IMR-90 (cell line): ENCODE data around the gene IL18BP. TPM values are rescaled to one million over a fixed set of nuclear protein-coding genes. Genes with fewer than 3 reads are reported as not detected.

Source experiments
- ATAC-seq: fragments of 200-7000 bp; cut with Tn5 transposase; 2 replicates; pipeline ENCODE4 v1.9.1; 2020; ENCODE audit warnings: low read depth, mild to moderate bottlenecking, moderate library complexity
- BruUV-seq: library from RNA; stranded (reverse); fragments of 400-500 nt; replicated peaks from 2 replicates; lab custom pipeline; 2021; lab: Mats Ljungman, UMichigan
- CTCF ChIA-PET: fragments of 300-600 bp; formaldehyde crosslinking; extraction: SDS; loops from one replicate; lab custom pipeline; 2021; ENCODE audit warnings: antibody characterized with exemption; lab: Yijun Ruan, JAX
- POLR2A ChIA-PET: fragments of 300-600 bp; sonication (Branson Sonifier 250); formaldehyde crosslinking; loops from one replicate; lab custom pipeline; 2022; ENCODE audit warnings: antibody characterized with exemption; ENCODE audit not compliant: unreplicated experiment; lab: Charles Lee
- DNase-seq: peaks from one replicate; pipeline ENCODE4 v3.0.0; 2013
- H2AFZ ChIP-seq: replicated peaks from 2 replicates; pipeline ENCODE3; 2013; ENCODE audit warnings: low read length, mild to moderate bottlenecking; ENCODE audit not compliant: poor library complexity
- H2AK5ac ChIP-seq: 2 replicates; pipeline ENCODE4 v1.6.1; 2013; ENCODE audit warnings: low read depth, low read length, inconsistent platforms
- H2AK9ac ChIP-seq: replicated peaks from 2 replicates; pipeline ENCODE3; 2013; ENCODE audit warnings: mild to moderate bottlenecking, low read depth, low read length, moderate library complexity; ENCODE audit not compliant: poor library complexity
- H2BK120ac ChIP-seq: 2 replicates; pipeline ENCODE4 v1.6.1; 2013; ENCODE audit warnings: low read depth, low read length, inconsistent platforms
- H2BK15ac ChIP-seq: 3 replicates; pipeline ENCODE4 v1.6.1; 2013; ENCODE audit warnings: low read depth, low read length, inconsistent platforms
- H2BK20ac ChIP-seq: 2 replicates; pipeline ENCODE4 v1.6.1; 2013; ENCODE audit warnings: low read depth, mild to moderate bottlenecking, inconsistent platforms, low read length, moderate library complexity
- H2BK5ac ChIP-seq: 2 replicates; pipeline ENCODE4 v1.6.1; 2013; ENCODE audit warnings: mild to moderate bottlenecking, low read depth, low read length, inconsistent platforms; ENCODE audit not compliant: poor library complexity, severe bottlenecking
- H3K14ac ChIP-seq: replicated peaks from 2 replicates; pipeline ENCODE4 v1.6.1; 2013; ENCODE audit warnings: low read depth, low read length, inconsistent platforms
- H3K18ac ChIP-seq: 2 replicates; pipeline ENCODE4 v1.6.1; 2013; ENCODE audit warnings: low read depth, low read length, control low read depth
- H3K23ac ChIP-seq: 2 replicates; pipeline ENCODE4 v1.6.1; 2013; ENCODE audit warnings: low read depth, low read length, inconsistent platforms
- H3K27ac ChIP-seq: 2 replicates; pipeline ENCODE4 v1.5.1; 2013; ENCODE audit warnings: mild to moderate bottlenecking, control low read depth, low read length; ENCODE audit not compliant: insufficient read depth
- H3K27me3 ChIP-seq: 2 replicates; pipeline ENCODE4 v1.6.1; 2013; ENCODE audit warnings: low read length; ENCODE audit not compliant: control insufficient read depth, insufficient read depth
- H3K36me3 ChIP-seq: 2 replicates; pipeline ENCODE4 v1.6.1; 2013; ENCODE audit warnings: low read length, mixed read lengths; ENCODE audit not compliant: control insufficient read depth, insufficient read depth
- H3K4ac ChIP-seq: 2 replicates; pipeline ENCODE4 v1.6.1; 2013; ENCODE audit warnings: low read depth, low read length, inconsistent platforms
- H3K4me1 ChIP-seq: 2 replicates; pipeline ENCODE4 v1.6.1; 2013; ENCODE audit warnings: low read length, mixed read lengths; ENCODE audit not compliant: control insufficient read depth, insufficient read depth
- H3K4me2 ChIP-seq: 2 replicates; pipeline ENCODE4 v1.6.1; 2013; ENCODE audit warnings: low read depth, mild to moderate bottlenecking, control low read depth, low read length, moderate library complexity
- H3K4me3 ChIP-seq: 2 replicates; pipeline ENCODE4 v1.5.1; 2013; ENCODE audit warnings: low read depth, mild to moderate bottlenecking, control low read depth, low read length, moderate library complexity; ENCODE audit not compliant: insufficient read depth
- H3K56ac ChIP-seq: 2 replicates; pipeline ENCODE4 v1.6.1; 2013; ENCODE audit warnings: low read length, inconsistent platforms; ENCODE audit not compliant: insufficient read depth; ENCODE audit errors: extremely low read depth
- H3K79me1 ChIP-seq, 2 experiments: 2 replicates each; pipeline ENCODE4 v1.6.1; 2013; ENCODE audit warnings: low read length in 2 of 2, inconsistent platforms in 1 of 2, low read depth in 1 of 2
- H3K9ac ChIP-seq: 2 replicates; pipeline ENCODE4 v1.6.1; 2013; ENCODE audit warnings: low read depth, low read length, control low read depth
- H3K9me1 ChIP-seq: 2 replicates; pipeline ENCODE4 v1.6.1; 2013; ENCODE audit warnings: low read length, inconsistent platforms; ENCODE audit not compliant: insufficient read depth
- H3K9me3 ChIP-seq: 2 replicates; pipeline ENCODE4 v1.6.1; 2013; ENCODE audit warnings: low read length; ENCODE audit not compliant: control insufficient read depth, insufficient read depth
- H4K20me1 ChIP-seq: 2 replicates; pipeline ENCODE4 v1.6.1; 2013; ENCODE audit warnings: low read length, inconsistent platforms; ENCODE audit not compliant: insufficient read depth
- H4K5ac ChIP-seq: 2 replicates; pipeline ENCODE4 v1.6.1; 2013; ENCODE audit warnings: mild to moderate bottlenecking, low read depth, low read length, control low read depth
- H4K8ac ChIP-seq, 2 experiments: 2 replicates each; pipeline ENCODE4 v1.6.1; 2013; ENCODE audit warnings: low read depth in 2 of 2, low read length in 2 of 2, control low read depth in 1 of 2, inconsistent platforms in 1 of 2
- H4K91ac ChIP-seq: 2 replicates; pipeline ENCODE4 v1.6.1; 2013; ENCODE audit warnings: low read depth, low read length, inconsistent platforms; ENCODE audit not compliant: insufficient read depth
- BHLHE40 ChIP-seq: fragments of 150-350 bp; IDR thresholded peaks from 2 replicates; pipeline ENCODE4 v1.6.1; 2016; ENCODE audit warnings: mild to moderate bottlenecking, low read depth, low read length
- FOS ChIP-seq: fragments of 150-350 bp; IDR thresholded peaks from 2 replicates; pipeline ENCODE4 v1.6.1; 2016; ENCODE audit warnings: low read depth, low read length
- MAFK ChIP-seq: IDR thresholded peaks from 2 replicates; pipeline ENCODE4 v1.6.1; 2012; ENCODE audit warnings: low read depth, low read length, improper control_type of control experiment
- MXI1 ChIP-seq: IDR thresholded peaks from 2 replicates; pipeline ENCODE4 v1.6.1; 2012; ENCODE audit warnings: low read depth, mild to moderate bottlenecking, low read length, moderate library complexity, borderline replicate concordance
- NFE2L2 ChIP-seq: fragments of 150-350 bp; IDR thresholded peaks from 2 replicates; pipeline ENCODE4 v1.6.1; 2016; ENCODE audit warnings: low read depth, mild to moderate bottlenecking, low read length
- POLR2A ChIP-seq: IDR thresholded peaks from 2 replicates; pipeline ENCODE4 v1.6.1; 2012; ENCODE audit warnings: mild to moderate bottlenecking, low read depth, low read length
- RAD21 ChIP-seq: IDR thresholded peaks from 2 replicates; pipeline ENCODE4 v1.6.1; 2012; ENCODE audit warnings: low read length, improper control_type of control experiment
- RCOR1 ChIP-seq: IDR thresholded peaks from 2 replicates; pipeline ENCODE4 v1.6.1; 2012; ENCODE audit warnings: mild to moderate bottlenecking, low read length, improper control_type of control experiment; ENCODE audit not compliant: insufficient replicate concordance
- RFX5 ChIP-seq: IDR thresholded peaks from 2 replicates; pipeline ENCODE4 v1.8.0; 2012; ENCODE audit warnings: low read depth, mild to moderate bottlenecking, low read length, moderate library complexity
- USF2 ChIP-seq: fragments of 150-350 bp; IDR thresholded peaks from 2 replicates; pipeline ENCODE4 v1.6.1; 2017; ENCODE audit warnings: mild to moderate bottlenecking, antibody characterized with exemption, low read length, low read depth
- WGBS, 2 experiments: methylation state at CpG; one replicate each; pipeline versions ENCODE4 v1.1.5 to v1.1.7; 2013; ENCODE audit warnings: missing lambda C conversion rate in 2 of 2; ENCODE audit not compliant: insufficient read length in 1 of 2; ENCODE audit errors: extremely low coverage in 2 of 2; 5-methylcytosine and 5-hydroxymethylcytosine counted together
- dilution Hi-C: fragments of 300-500 bp; cut with HindIII; formaldehyde crosslinking; loops from one replicate; pipeline ENCODE4 v1.14.3; 2018; ENCODE audit warnings: low sequenced_read_pairs; ENCODE audit not compliant: unreplicated experiment
- in situ Hi-C: fragments of 300-500 bp; cut with MboI; formaldehyde crosslinking; loops from 3 replicates; pipeline ENCODE4 v1.14.3; 2019; ENCODE audit warnings: low sequenced_read_pairs, inconsistent platforms, mixed read lengths
- intact Hi-C: fragments of 100-400 bp; cut with micrococcal nuclease; formaldehyde crosslinking; loops from 2 replicates; pipeline ENCODE4 v1.10.0; 2022
- polyA plus RNA-seq, 3 experiments: library from polyadenylated mRNA; depleted of rRNA; stranded (reverse); fragments of >200 nt; gene quantifications; 2 replicates each; pipeline ENCODE4 v1.2.3, GENCODE V29; 2012; ENCODE audit warnings: low replicate concordance in 1 of 3
- total RNA-seq: library from RNA; depleted of rRNA; stranded (reverse); fragments of >200 nt; gene quantifications from 2 replicates; pipeline ENCODE4 v1.2.3, GENCODE V29; 2012
- TF ChIP-seq, protein P1 (sequence below): fragments of 150-350 bp; IDR thresholded peaks from 2 replicates; pipeline ENCODE4 v1.6.1; 2016; ENCODE audit warnings: low read depth, mild to moderate bottlenecking, low read length, moderate library complexity, borderline replicate concordance

The IL18BP gene
- total and polyA plus RNA-seq, 2 of the 4 experiments (the other 2 are of a cell fraction), result 0.90 to 3.2 TPM

DNA sequence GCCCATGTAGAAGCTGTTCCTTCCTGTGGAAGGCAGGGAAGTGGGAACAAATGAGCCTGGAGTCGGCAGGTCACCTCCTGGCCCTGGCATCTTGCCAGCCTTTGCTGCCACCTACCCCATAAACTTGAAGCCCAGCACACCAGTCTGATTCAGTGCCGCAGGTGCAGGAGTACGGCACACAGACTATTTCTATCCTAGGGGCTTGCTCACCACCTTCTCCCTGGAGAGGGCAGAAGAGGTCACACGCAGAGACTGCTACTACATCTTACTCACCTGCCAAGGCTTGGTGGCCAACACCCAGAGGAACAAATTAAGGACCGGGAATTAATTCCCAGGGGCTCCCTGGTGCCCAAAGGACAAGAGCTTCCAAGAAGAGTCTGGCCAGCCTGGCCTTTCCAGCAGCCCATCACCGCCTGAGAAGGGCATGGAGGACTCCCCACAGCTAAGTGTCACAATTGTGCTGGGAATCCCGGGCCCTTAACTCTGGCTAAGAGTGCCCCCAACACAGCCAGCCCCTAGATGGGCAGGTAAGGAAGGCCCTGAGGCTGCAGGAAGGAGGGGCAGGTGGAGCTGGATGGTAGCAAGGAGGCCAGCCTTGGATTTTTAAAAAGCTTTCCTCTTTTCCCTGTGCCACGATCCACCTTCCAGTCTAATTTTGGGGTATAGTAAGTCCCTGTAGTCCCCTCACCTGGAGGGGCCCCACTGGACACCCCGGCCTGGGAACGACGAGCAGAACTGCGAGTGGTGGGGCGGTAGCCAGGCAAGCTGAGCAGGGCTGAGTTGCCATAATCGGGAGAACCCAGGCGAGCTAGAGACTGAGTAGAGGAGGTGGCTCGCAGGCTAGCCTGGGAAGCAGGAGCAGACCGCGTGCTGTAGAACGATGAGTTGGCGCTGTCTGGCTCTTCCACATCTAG, 6.9 kb downstream of the IL18BP start (continued):
- no peak for TF ChIP-seq RFX5

DNA sequence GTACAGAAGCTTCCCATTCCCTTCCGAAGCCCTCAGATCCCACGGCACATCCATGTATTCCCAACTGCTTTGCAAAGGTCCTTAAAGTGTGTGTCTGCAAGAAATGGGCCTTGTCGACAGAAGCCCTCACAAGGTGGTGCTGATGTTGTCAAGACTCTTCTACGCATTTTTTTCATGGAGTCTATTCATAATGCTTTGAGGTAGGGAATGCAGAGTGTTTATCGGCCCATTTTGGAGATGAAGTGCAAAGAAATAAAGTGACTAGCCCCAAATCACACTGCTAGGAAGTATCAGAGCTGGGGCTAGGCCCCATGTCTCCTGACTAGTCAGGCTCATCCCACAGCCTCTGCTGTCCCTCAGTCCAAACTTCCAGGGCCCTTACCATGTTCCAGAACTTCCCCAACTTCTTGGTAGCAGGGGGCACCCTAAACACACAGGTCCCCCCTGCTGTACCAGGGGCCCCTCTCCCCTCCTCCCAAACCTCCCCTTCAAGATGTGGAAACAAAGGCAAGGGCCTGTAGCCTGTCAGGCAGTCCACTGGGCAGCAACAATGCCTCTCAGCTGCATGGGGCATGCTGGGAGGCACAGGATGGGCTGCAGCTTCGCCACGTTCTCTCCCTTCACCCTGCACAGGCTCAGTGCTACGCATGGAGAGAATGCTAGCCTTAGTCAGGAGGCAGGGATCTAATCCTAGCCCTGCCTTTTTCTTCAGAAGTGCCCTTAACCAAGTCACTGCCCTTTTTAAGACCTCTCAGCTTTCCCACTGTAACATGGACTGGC, 7.8 kb downstream of the IL18BP start:
- no peaks in the 10 kb centered on the region for H3K9me3 ChIP-seq
- no peak overlapping the region for H4K5ac ChIP-seq
- H2BK5ac ChIP-seq, result no peak overlapping the region
- in situ Hi-C loops, result no loop called here
- H2AK9ac ChIP-seq, result no peak overlapping the region
- H3K27me3 ChIP-seq, result no peaks in the 10 kb centered on the region
- H3K79me1 ChIP-seq, result peaks cover 16 to 25% of the 10 kb centered on the region in 2 experiments; a peak in 3 of 4 replicates
- no CpG with 5 or more reads among the region's 8 CpGs for whole genome bisulfite sequencing, 2 experiments
- H2BK20ac ChIP-seq, result no peak overlapping the region
- BruUV-seq, result no TSS peak
- peaks cover 94% of the 10 kb centered on the region for H3K36me3 ChIP-seq
- no peak for DNase-seq
- H4K20me1 ChIP-seq, result peaks cover 38% of the 10 kb centered on the region
- H3K4me1 ChIP-seq, result no peaks in the 10 kb centered on the region
- no peak overlapping the region for H3K4me3 ChIP-seq
- intact Hi-C loops, result no loop called here
- no peak overlapping the region for H3K56ac ChIP-seq
- H3K9me1 ChIP-seq, result 0 out of 2 replicates have a peak, but pooled peaks cover 5% of the 10 kb centered on the region
- no peak overlapping the region for H2AFZ ChIP-seq
- no peak overlapping the region for H2BK120ac ChIP-seq
- H2AK5ac ChIP-seq, result no peak overlapping the region
- no peak overlapping the region for H4K8ac ChIP-seq
- H3K4ac ChIP-seq, result no peak overlapping the region
- no peak overlapping the region for H3K9ac ChIP-seq
- ChIA-PET POLR2A (no interaction called here), CTCF (interaction anchor here (1.0 kb wide), 1 partner anchor 24 kb away, joined by 3 read pairs; no protein-coding TSS in a partner anchor)
- H3K18ac ChIP-seq, result no peak overlapping the region
- H3K4me2 ChIP-seq, result no peak overlapping the region
- dilution Hi-C loops, result no loop called here
- no peak overlapping the region for H3K27ac ChIP-seq
- no peak overlapping the region for H3K14ac ChIP-seq
- no peak for ATAC-seq
- no peak overlapping the region for H3K23ac ChIP-seq
- no peak overlapping the region for H2BK15ac ChIP-seq
- no peak overlapping the region for H4K91ac ChIP-seq
- TF ChIP-seq NFE2L2 (no peak), MAFK (no peak), RCOR1 (no peak), MXI1 (no peak), POLR2A (no peak), FOS (no peak), BHLHE40 (no peak), USF2 (no peak), RAD21 (no peak)
- TF ChIP-seq, protein P1, sequence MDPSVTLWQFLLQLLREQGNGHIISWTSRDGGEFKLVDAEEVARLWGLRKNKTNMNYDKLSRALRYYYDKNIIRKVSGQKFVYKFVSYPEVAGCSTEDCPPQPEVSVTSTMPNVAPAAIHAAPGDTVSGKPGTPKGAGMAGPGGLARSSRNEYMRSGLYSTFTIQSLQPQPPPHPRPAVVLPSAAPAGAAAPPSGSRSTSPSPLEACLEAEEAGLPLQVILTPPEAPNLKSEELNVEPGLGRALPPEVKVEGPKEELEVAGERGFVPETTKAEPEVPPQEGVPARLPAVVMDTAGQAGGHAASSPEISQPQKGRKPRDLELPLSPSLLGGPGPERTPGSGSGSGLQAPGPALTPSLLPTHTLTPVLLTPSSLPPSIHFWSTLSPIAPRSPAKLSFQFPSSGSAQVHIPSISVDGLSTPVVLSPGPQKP, result no peak
